ENCODE measurements around the gene SAMD10.

GRCh38 chr20:63951398-63952209, 27.8 kb downstream of the SAMD10 start:
- no peak for TF ChIP-seq CTCF (IDR thresholded peaks at IDR 0.05)
- no peak for TF ChIP-seq POLR2A (IDR thresholded peaks at IDR 0.05)

All from thyroid gland (tissue), 4 donors.